ENCODE measurements around the gene FAM163B. TPM values are rescaled to one million over a fixed set of nuclear protein-coding genes. Genes with fewer than 3 reads are reported as not detected.

The FAM163B gene
- total and polyA plus RNA-seq, 9 of the 15 experiments (the other 6 are each of a cell fraction or from before 2014, with no cell fraction given) = not detected

GRCh38 chr9:133558191-133559126 is 50.7 kb downstream of the FAM163B start (continued):
- peak; percentile 45; the same call in 1 of the 2 replicates for TF ChIP-seq SMARCE1 (IDR thresholded peaks at IDR 0.05)
- TF ChIP-seq SMARCA4 (IDR thresholded peaks at IDR 0.05) = peak; percentile 63; the same call in 1 of the 2 replicates
- 0 out of 2 replicates have a peak, but pooled peaks have one; percentile 26 for TF ChIP-seq JUNB (CRISPR knock-in tag; conservative IDR thresholded peaks at IDR 0.05)
- no peak for TF ChIP-seq ZNF175 (CRISPR knock-in tag; IDR thresholded peaks at IDR 0.05; ENCODE audit: low read depth)
- TF ChIP-seq DPF2 (IDR thresholded peaks at IDR 0.05) = peak; percentile 41; the same call in 1 of the 2 replicates
- TF ChIP-seq DLX4 (CRISPR knock-in tag; IDR thresholded peaks at IDR 0.05) = no peak
- no peak for TF ChIP-seq ZNF239 (CRISPR knock-in tag; IDR thresholded peaks at IDR 0.05)
- peak; percentile 69; the same call in 1 of the 2 replicates for TF ChIP-seq TCF7 (IDR thresholded peaks at IDR 0.05; ENCODE audit: borderline replicate concordance)
- no peak for TF ChIP-seq TEAD1 (CRISPR knock-in tag; IDR thresholded peaks at IDR 0.05)
- TF ChIP-seq EHMT2 (IDR thresholded peaks at IDR 0.05) = peak; percentile 66; the same call in 1 of the 2 replicates
- peak in 1 of 2 experiments; percentile 58 for TF ChIP-seq E2F6 (IDR thresholded peaks at IDR 0.05; ENCODE audit: borderline replicate concordance in 1 of 2, extremely low read depth in 1 of 2, insufficient read depth in 1 of 2, insufficient read length in 1 of 2, low read depth in 1 of 2, low read length in 1 of 2, poor library complexity in 1 of 2, severe bottlenecking in 1 of 2)
- TF ChIP-seq MNT (conservative IDR thresholded peaks at IDR 0.05) = no peak
- no peak for TF ChIP-seq E4F1 (CRISPR knock-in tag; IDR thresholded peaks at IDR 0.05; ENCODE audit: borderline replicate concordance)
- TF ChIP-seq TFAP4 (CRISPR knock-in tag; IDR thresholded peaks at IDR 0.05; ENCODE audit: borderline replicate concordance) = peak; percentile 38
- no peak for TF ChIP-seq ZNF695 (CRISPR knock-in tag; IDR thresholded peaks at IDR 0.05)
- TF ChIP-seq NFIX (CRISPR knock-in tag; IDR thresholded peaks at IDR 0.05; ENCODE audit: low read depth) = no peak
- no peak for TF ChIP-seq MBD1 (CRISPR knock-in tag; IDR thresholded peaks at IDR 0.05)
- no peak for TF ChIP-seq NUFIP1 (IDR thresholded peaks at IDR 0.05; ENCODE audit: partially characterized antibody)

All from K562 (cell line).